Measurements from ENCODE around the gene NCCRP1.

Gene NCCRP1

GRCh38 chr19:39177110-39177699, 19.6 kb upstream of the NCCRP1 start:
- ATAC-seq: no peak
- TF ChIP-seq SNAI2 (CRISPR knock-in tag; IDR thresholded peaks at IDR 0.05): no peak
- no peak for TF ChIP-seq ISL1 (CRISPR knock-in tag; IDR thresholded peaks at IDR 0.05)
- TF ChIP-seq ZNF565 (CRISPR knock-in tag; conservative IDR thresholded peaks at IDR 0.05; ENCODE audit: low read depth): no peak
- TF ChIP-seq ZC3H10 (CRISPR knock-in tag; IDR thresholded peaks at IDR 0.05): no peak
- no peak for TF ChIP-seq POU6F1 (CRISPR knock-in tag; IDR thresholded peaks at IDR 0.05; ENCODE audit: borderline replicate concordance, low read depth)
- no peak for TF ChIP-seq TSHZ2 (CRISPR knock-in tag; IDR thresholded peaks at IDR 0.05)
- no peak for TF ChIP-seq ZNF8 (CRISPR knock-in tag; IDR thresholded peaks at IDR 0.05)
- TF ChIP-seq GLIS3 (CRISPR knock-in tag; IDR thresholded peaks at IDR 0.05): no peak
- TF ChIP-seq CREB5 (CRISPR knock-in tag; IDR thresholded peaks at IDR 0.05; ENCODE audit: low read depth): no peak
- no peak for TF ChIP-seq BACH2 (CRISPR knock-in tag; IDR thresholded peaks at IDR 0.05; ENCODE audit: borderline replicate concordance)
- no peak for TF ChIP-seq ZFP30 (CRISPR knock-in tag; IDR thresholded peaks at IDR 0.05)
- no peak for TF ChIP-seq ESRRG (CRISPR knock-in tag; IDR thresholded peaks at IDR 0.05)
- no peak for TF ChIP-seq TCF4 (CRISPR knock-in tag; IDR thresholded peaks at IDR 0.05; ENCODE audit: borderline replicate concordance)
- no peak for TF ChIP-seq CSRNP3 (CRISPR knock-in tag; IDR thresholded peaks at IDR 0.05)
- no peak for TF ChIP-seq CSDC2 (CRISPR knock-in tag; IDR thresholded peaks at IDR 0.05)
- TF ChIP-seq PPARA (CRISPR knock-in tag; IDR thresholded peaks at IDR 0.05; ENCODE audit: borderline replicate concordance): no peak
- no peak for TF ChIP-seq PATZ1 (CRISPR knock-in tag; IDR thresholded peaks at IDR 0.05; ENCODE audit: borderline replicate concordance)
- TF ChIP-seq OSR1 (CRISPR knock-in tag; IDR thresholded peaks at IDR 0.05): no peak
- TF ChIP-seq TOX (CRISPR knock-in tag; IDR thresholded peaks at IDR 0.05; ENCODE audit: borderline replicate concordance): no peak
- TF ChIP-seq ARNTL (CRISPR knock-in tag; IDR thresholded peaks at IDR 0.05; ENCODE audit: borderline replicate concordance, low read depth): no peak

GRCh38 chr19:39177736-39178135, 19.0 kb upstream of the NCCRP1 start:
- TF ChIP-seq CREB5 (CRISPR knock-in tag; IDR thresholded peaks at IDR 0.05; ENCODE audit: low read depth) (no peak), ZNF70 (CRISPR knock-in tag; IDR thresholded peaks at IDR 0.05) (no peak), PATZ1 (CRISPR knock-in tag; IDR thresholded peaks at IDR 0.05; ENCODE audit: borderline replicate concordance) (no peak), ZFP3 (CRISPR knock-in tag; IDR thresholded peaks at IDR 0.05) (no peak)
- ATAC-seq: no peak

Measured in SK-N-SH treated with all-trans-retinoic acid at 6 μM for 48 hours (cell line).